IMR-90 (cell line): ENCODE results near the gene LLGL2. TPM values are rescaled to one million over a fixed set of nuclear protein-coding genes. Genes with fewer than 3 reads are reported as not detected.

Experiments used
- ATAC-seq: fragments of 200-7000 bp; cut with Tn5 transposase; 2 replicates; pipeline ENCODE4 v1.9.1; 2020; ENCODE audit warnings: low read depth, mild to moderate bottlenecking, moderate library complexity
- BruUV-seq: library from RNA; stranded (reverse); fragments of 400-500 nt; replicated peaks from 2 replicates; lab custom pipeline; 2021; lab: Mats Ljungman, UMichigan
- CTCF ChIA-PET: fragments of 300-600 bp; formaldehyde crosslinking; extraction: SDS; loops from one replicate; lab custom pipeline; 2021; ENCODE audit warnings: antibody characterized with exemption; lab: Yijun Ruan, JAX
- POLR2A ChIA-PET: fragments of 300-600 bp; sonication (Branson Sonifier 250); formaldehyde crosslinking; loops from one replicate; lab custom pipeline; 2022; ENCODE audit warnings: antibody characterized with exemption; ENCODE audit not compliant: unreplicated experiment; lab: Charles Lee
- DNase-seq: peaks from one replicate; pipeline ENCODE4 v3.0.0; 2013
- H2AFZ ChIP-seq: replicated peaks from 2 replicates; pipeline ENCODE3; 2013; ENCODE audit warnings: low read length, mild to moderate bottlenecking; ENCODE audit not compliant: poor library complexity
- H2AK5ac ChIP-seq: 2 replicates; pipeline ENCODE4 v1.6.1; 2013; ENCODE audit warnings: low read depth, low read length, inconsistent platforms
- H2AK9ac ChIP-seq: replicated peaks from 2 replicates; pipeline ENCODE3; 2013; ENCODE audit warnings: mild to moderate bottlenecking, low read depth, low read length, moderate library complexity; ENCODE audit not compliant: poor library complexity
- H2BK120ac ChIP-seq: 2 replicates; pipeline ENCODE4 v1.6.1; 2013; ENCODE audit warnings: low read depth, low read length, inconsistent platforms
- H2BK15ac ChIP-seq: 3 replicates; pipeline ENCODE4 v1.6.1; 2013; ENCODE audit warnings: low read depth, low read length, inconsistent platforms
- H2BK20ac ChIP-seq: 2 replicates; pipeline ENCODE4 v1.6.1; 2013; ENCODE audit warnings: low read depth, mild to moderate bottlenecking, inconsistent platforms, low read length, moderate library complexity
- H2BK5ac ChIP-seq: 2 replicates; pipeline ENCODE4 v1.6.1; 2013; ENCODE audit warnings: mild to moderate bottlenecking, low read depth, low read length, inconsistent platforms; ENCODE audit not compliant: poor library complexity, severe bottlenecking
- H3K14ac ChIP-seq: replicated peaks from 2 replicates; pipeline ENCODE4 v1.6.1; 2013; ENCODE audit warnings: low read depth, low read length, inconsistent platforms
- H3K18ac ChIP-seq: 2 replicates; pipeline ENCODE4 v1.6.1; 2013; ENCODE audit warnings: low read depth, low read length, control low read depth
- H3K23ac ChIP-seq: 2 replicates; pipeline ENCODE4 v1.6.1; 2013; ENCODE audit warnings: low read depth, low read length, inconsistent platforms
- H3K27ac ChIP-seq: 2 replicates; pipeline ENCODE4 v1.5.1; 2013; ENCODE audit warnings: mild to moderate bottlenecking, control low read depth, low read length; ENCODE audit not compliant: insufficient read depth
- H3K27me3 ChIP-seq: 2 replicates; pipeline ENCODE4 v1.6.1; 2013; ENCODE audit warnings: low read length; ENCODE audit not compliant: control insufficient read depth, insufficient read depth
- H3K36me3 ChIP-seq: 2 replicates; pipeline ENCODE4 v1.6.1; 2013; ENCODE audit warnings: low read length, mixed read lengths; ENCODE audit not compliant: control insufficient read depth, insufficient read depth
- H3K4ac ChIP-seq: 2 replicates; pipeline ENCODE4 v1.6.1; 2013; ENCODE audit warnings: low read depth, low read length, inconsistent platforms
- H3K4me1 ChIP-seq: 2 replicates; pipeline ENCODE4 v1.6.1; 2013; ENCODE audit warnings: low read length, mixed read lengths; ENCODE audit not compliant: control insufficient read depth, insufficient read depth
- H3K4me2 ChIP-seq: 2 replicates; pipeline ENCODE4 v1.6.1; 2013; ENCODE audit warnings: low read depth, mild to moderate bottlenecking, control low read depth, low read length, moderate library complexity
- H3K4me3 ChIP-seq: 2 replicates; pipeline ENCODE4 v1.5.1; 2013; ENCODE audit warnings: low read depth, mild to moderate bottlenecking, control low read depth, low read length, moderate library complexity; ENCODE audit not compliant: insufficient read depth
- H3K56ac ChIP-seq: 2 replicates; pipeline ENCODE4 v1.6.1; 2013; ENCODE audit warnings: low read length, inconsistent platforms; ENCODE audit not compliant: insufficient read depth; ENCODE audit errors: extremely low read depth
- H3K79me1 ChIP-seq, 2 experiments: 2 replicates each; pipeline ENCODE4 v1.6.1; 2013; ENCODE audit warnings: low read length in 2 of 2, inconsistent platforms in 1 of 2, low read depth in 1 of 2
- H3K9ac ChIP-seq: 2 replicates; pipeline ENCODE4 v1.6.1; 2013; ENCODE audit warnings: low read depth, low read length, control low read depth
- H3K9me1 ChIP-seq: 2 replicates; pipeline ENCODE4 v1.6.1; 2013; ENCODE audit warnings: low read length, inconsistent platforms; ENCODE audit not compliant: insufficient read depth
- H3K9me3 ChIP-seq: 2 replicates; pipeline ENCODE4 v1.6.1; 2013; ENCODE audit warnings: low read length; ENCODE audit not compliant: control insufficient read depth, insufficient read depth
- H4K20me1 ChIP-seq: 2 replicates; pipeline ENCODE4 v1.6.1; 2013; ENCODE audit warnings: low read length, inconsistent platforms; ENCODE audit not compliant: insufficient read depth
- H4K5ac ChIP-seq: 2 replicates; pipeline ENCODE4 v1.6.1; 2013; ENCODE audit warnings: mild to moderate bottlenecking, low read depth, low read length, control low read depth
- H4K8ac ChIP-seq, 2 experiments: 2 replicates each; pipeline ENCODE4 v1.6.1; 2013; ENCODE audit warnings: low read depth in 2 of 2, low read length in 2 of 2, control low read depth in 1 of 2, inconsistent platforms in 1 of 2
- H4K91ac ChIP-seq: 2 replicates; pipeline ENCODE4 v1.6.1; 2013; ENCODE audit warnings: low read depth, low read length, inconsistent platforms; ENCODE audit not compliant: insufficient read depth
- CEBPB ChIP-seq: IDR thresholded peaks from 2 replicates; pipeline ENCODE4 v1.6.1; 2012; ENCODE audit warnings: low read depth, low read length, improper control_type of control experiment
- CHD1 ChIP-seq: IDR thresholded peaks from 2 replicates; pipeline ENCODE4 v1.6.1; 2012; ENCODE audit warnings: low read depth, low read length, improper control_type of control experiment
- FOS ChIP-seq: fragments of 150-350 bp; IDR thresholded peaks from 2 replicates; pipeline ENCODE4 v1.6.1; 2016; ENCODE audit warnings: low read depth, low read length
- MXI1 ChIP-seq: IDR thresholded peaks from 2 replicates; pipeline ENCODE4 v1.6.1; 2012; ENCODE audit warnings: low read depth, mild to moderate bottlenecking, low read length, moderate library complexity, borderline replicate concordance
- NFE2L2 ChIP-seq: fragments of 150-350 bp; IDR thresholded peaks from 2 replicates; pipeline ENCODE4 v1.6.1; 2016; ENCODE audit warnings: low read depth, mild to moderate bottlenecking, low read length
- RAD21 ChIP-seq: IDR thresholded peaks from 2 replicates; pipeline ENCODE4 v1.6.1; 2012; ENCODE audit warnings: low read length, improper control_type of control experiment
- RCOR1 ChIP-seq: IDR thresholded peaks from 2 replicates; pipeline ENCODE4 v1.6.1; 2012; ENCODE audit warnings: mild to moderate bottlenecking, low read length, improper control_type of control experiment; ENCODE audit not compliant: insufficient replicate concordance
- RFX5 ChIP-seq: IDR thresholded peaks from 2 replicates; pipeline ENCODE4 v1.8.0; 2012; ENCODE audit warnings: low read depth, mild to moderate bottlenecking, low read length, moderate library complexity
- SMC3 ChIP-seq: fragments of 150-350 bp; IDR thresholded peaks from 2 replicates; pipeline ENCODE4 v1.6.1; 2016; ENCODE audit warnings: low read depth, mild to moderate bottlenecking, antibody characterized with exemption, low read length, moderate library complexity
- USF2 ChIP-seq: fragments of 150-350 bp; IDR thresholded peaks from 2 replicates; pipeline ENCODE4 v1.6.1; 2017; ENCODE audit warnings: mild to moderate bottlenecking, antibody characterized with exemption, low read length, low read depth
- WGBS, 2 experiments: methylation state at CpG; one replicate each; pipeline versions ENCODE4 v1.1.5 to v1.1.7; 2013; ENCODE audit warnings: missing lambda C conversion rate in 2 of 2; ENCODE audit not compliant: insufficient read length in 1 of 2; ENCODE audit errors: extremely low coverage in 2 of 2; 5-methylcytosine and 5-hydroxymethylcytosine counted together
- dilution Hi-C: fragments of 300-500 bp; cut with HindIII; formaldehyde crosslinking; loops from one replicate; pipeline ENCODE4 v1.14.3; 2018; ENCODE audit warnings: low sequenced_read_pairs; ENCODE audit not compliant: unreplicated experiment
- in situ Hi-C: fragments of 300-500 bp; cut with MboI; formaldehyde crosslinking; loops from 3 replicates; pipeline ENCODE4 v1.14.3; 2019; ENCODE audit warnings: low sequenced_read_pairs, inconsistent platforms, mixed read lengths
- intact Hi-C: fragments of 100-400 bp; cut with micrococcal nuclease; formaldehyde crosslinking; loops from 2 replicates; pipeline ENCODE4 v1.10.0; 2022
- polyA plus RNA-seq, 3 experiments: library from polyadenylated mRNA; depleted of rRNA; stranded (reverse); fragments of >200 nt; gene quantifications; 2 replicates each; pipeline ENCODE4 v1.2.3, GENCODE V29; 2012; ENCODE audit warnings: low replicate concordance in 1 of 3
- total RNA-seq: library from RNA; depleted of rRNA; stranded (reverse); fragments of >200 nt; gene quantifications from 2 replicates; pipeline ENCODE4 v1.2.3, GENCODE V29; 2012

Gene LLGL2
- total and polyA plus RNA-seq, 2 of the 4 experiments (the other 2 are of a cell fraction) = 0.54 to 0.72 TPM

- no peaks in the 10 kb centered on the region for H3K9me3 ChIP-seq
- H2BK5ac ChIP-seq = no peak overlapping the region
- no TSS peak for BruUV-seq
- no peak overlapping the region for H3K4ac ChIP-seq
- no peak overlapping the region for H4K91ac ChIP-seq
- H4K5ac ChIP-seq = no peak overlapping the region
- no peak overlapping the region for H2AK5ac ChIP-seq
- no peak overlapping the region for H3K4me2 ChIP-seq
- no peaks in the 10 kb centered on the region for H3K36me3 ChIP-seq
- H3K56ac ChIP-seq = no peak overlapping the region
- no peak overlapping the region for H3K18ac ChIP-seq
- no peak for TF ChIP-seq FOS
- TF ChIP-seq SMC3 = no peak
- TF ChIP-seq MXI1 = no peak
- TF ChIP-seq RAD21 = no peak
- TF ChIP-seq NFE2L2 = no peak
- no peak for TF ChIP-seq RFX5
- TF ChIP-seq CHD1 = no peak
- no peak for TF ChIP-seq USF2
- TF ChIP-seq CEBPB = no peak
- TF ChIP-seq RCOR1 = no peak
- no peak overlapping the region for H4K8ac ChIP-seq
- peaks cover 11% of the 10 kb centered on the region; the same call in 1 of the 2 replicates for H3K9me1 ChIP-seq
- no peak overlapping the region for H3K9ac ChIP-seq
- no peak overlapping the region for H2AK9ac ChIP-seq
- no peak overlapping the region for H3K14ac ChIP-seq
- peaks cover 36% of the 10 kb centered on the region for H3K27me3 ChIP-seq
- peaks cover 11% of the 10 kb centered on the region for H3K4me1 ChIP-seq
- H2BK15ac ChIP-seq = no peak overlapping the region
- intact Hi-C loops (no loop called here), dilution Hi-C loops (no loop called here), in situ Hi-C loops (no loop called here)
- H4K20me1 ChIP-seq = no peaks in the 10 kb centered on the region
- H2AFZ ChIP-seq = no peak overlapping the region
- no peak overlapping the region for H2BK20ac ChIP-seq
- no peak overlapping the region for H3K27ac ChIP-seq
- H3K4me3 ChIP-seq = no peak overlapping the region
- DNase-seq (no peak), ATAC-seq (no peak)
- CTCF ChIA-PET = no interaction called here
- no peak overlapping the region for H3K23ac ChIP-seq
- no CpG with 5 or more reads among the region's 5 CpGs for WGBS, 2 experiments
- H3K79me1 ChIP-seq = no peaks in the 10 kb centered on the region
- POLR2A ChIA-PET = no interaction called here
- H2BK120ac ChIP-seq = no peak overlapping the region
Measured at GRCh38 chr17:75548813-75549212, 23.3 kb downstream of the LLGL2 start.
